Keratinocyte (primary cell): Measurements from ENCODE around the gene DAGLA. TPM values are rescaled to one million over a fixed set of nuclear protein-coding genes. Genes with fewer than 3 reads are reported as not detected.

Experiments
- DNase-seq: peaks from one replicate; pipeline ENCODE4 v3.0.0-alpha.2; 2011; ENCODE audit warnings: low read depth, missing footprints, low spot score
- FAIRE-seq: peaks from 2 replicates; lab custom pipeline; 2011; peaks lifted over from hg19 to GRCh38; lab: Jason Lieb, UNC
- H2AFZ ChIP-seq: 2 replicates; pipeline ENCODE4 v1.6.0; 2012; ENCODE audit warnings: low read length, control low read depth, inconsistent platforms; ENCODE audit not compliant: control insufficient read depth
- H3K27ac ChIP-seq: 2 replicates; pipeline ENCODE4 v1.5.1; 2011; ENCODE audit warnings: low read length; ENCODE audit not compliant: control insufficient read depth, insufficient read depth
- H3K27me3 ChIP-seq: 3 replicates; pipeline ENCODE4 v1.6.0; 2011; ENCODE audit warnings: low read length; ENCODE audit not compliant: control insufficient read depth, insufficient read depth; ENCODE audit errors: extremely low read depth
- H3K36me3 ChIP-seq, 2 experiments: 2 replicates in 1 of 2; 3 replicates in 1 of 2; pipeline ENCODE4 v1.5.1; 2011; ENCODE audit warnings: low read length in 2 of 2, mild to moderate bottlenecking in 1 of 2; ENCODE audit not compliant: control insufficient read depth in 2 of 2, insufficient read depth in 2 of 2; ENCODE audit errors: extremely low read depth in 1 of 2
- H3K4me1 ChIP-seq: 3 replicates; pipeline ENCODE4 v1.5.1; 2011; ENCODE audit warnings: low read length; ENCODE audit not compliant: control insufficient read depth, insufficient read depth; ENCODE audit errors: extremely low read depth
- H3K4me2 ChIP-seq: 3 replicates; pipeline ENCODE4 v1.6.0; 2011; ENCODE audit warnings: low read depth, low read length; ENCODE audit not compliant: control insufficient read depth, insufficient read depth; ENCODE audit errors: extremely low read depth
- H3K4me3 ChIP-seq, 3 experiments: fragments of 200-600 bp in 1 of 3; sonication (generic) in 1 of 3; 2 replicates in 2 of 3; 3 replicates in 1 of 3; pipeline ENCODE4 v1.5.1; 2011 to 2016; ENCODE audit warnings: low read length in 3 of 3, mild to moderate bottlenecking in 3 of 3, control low read depth in 2 of 3, inconsistent platforms in 1 of 3, low read depth in 1 of 3, mixed read lengths in 1 of 3, mixed run types in 1 of 3, moderate library complexity in 1 of 3; ENCODE audit not compliant: control insufficient read depth in 2 of 3, insufficient read depth in 2 of 3; ENCODE audit errors: extremely low read depth in 1 of 3
- H3K79me2 ChIP-seq: 2 replicates; pipeline ENCODE4 v1.6.0; 2012; ENCODE audit warnings: low read length; ENCODE audit not compliant: control insufficient read depth, insufficient read depth
- H3K9ac ChIP-seq: 3 replicates; pipeline ENCODE4 v1.6.0; 2011; ENCODE audit warnings: low read length; ENCODE audit not compliant: control insufficient read depth, insufficient read depth; ENCODE audit errors: extremely low read depth
- H3K9me1 ChIP-seq: 3 replicates; pipeline ENCODE4 v1.6.0; 2011; ENCODE audit warnings: low read length; ENCODE audit not compliant: control insufficient read depth, insufficient read depth; ENCODE audit errors: extremely low read depth
- H3K9me3 ChIP-seq: 2 replicates; pipeline ENCODE4 v1.5.1; 2012; ENCODE audit warnings: low read depth, low read length; ENCODE audit not compliant: control insufficient read depth
- H4K20me1 ChIP-seq: 3 replicates; pipeline ENCODE4 v1.6.0; 2011; ENCODE audit warnings: low read length; ENCODE audit not compliant: control insufficient read depth, insufficient read depth; ENCODE audit errors: extremely low read depth
- EZH2 ChIP-seq: IDR thresholded peaks from one replicate; pipeline ENCODE4 v1.6.1; 2012; ENCODE audit warnings: inconsistent platforms, mild to moderate bottlenecking, low read length, moderate library complexity
- dilution Hi-C: fragments of 300-500 bp; cut with MboI; formaldehyde crosslinking; loops from one replicate; pipeline ENCODE4 v1.7.0; 2020; ENCODE audit warnings: low sequenced_read_pairs; ENCODE audit not compliant: extremely low pct_ligation_motif_present
- polyA plus RNA-seq, 5 experiments: library from polyadenylated mRNA; depleted of rRNA in 3 of 5; stranded (reverse) in 3 of 5; stranded (forward) in 1 of 5; unstranded in 1 of 5; fragments of >200 nt; gene quantifications; 1 replicate in 1 of 5; 2 replicates in 3 of 5; 3 replicates in 1 of 5; pipeline versions ENCODE4 v1.2.1 to v1.2.3, GENCODE V29; 2011 to 2012; ENCODE audit warnings: missing spikeins in 2 of 5, low read depth in 1 of 5, low replicate concordance in 1 of 5
- TF ChIP-seq, protein P1 (sequence below), 3 experiments: IDR thresholded peaks in 1 of 3; conservative IDR thresholded peaks in 1 of 3; optimal IDR thresholded peaks in 1 of 3; 2 replicates in 2 of 3; 3 replicates in 1 of 3; pipeline versions ENCODE3 to v1.5.1; 2011; ENCODE audit warnings: low read length in 3 of 3, mild to moderate bottlenecking in 3 of 3, moderate library complexity in 2 of 3, control low read depth in 1 of 3, inconsistent platforms in 1 of 3; ENCODE audit not compliant: insufficient read depth in 2 of 3; ENCODE audit errors: extremely low read depth in 1 of 3

Gene DAGLA
- polyA plus RNA-seq, 1 donor (not counting 4 experiments of a cell fraction or from before 2014, with no cell fraction given) = 0.03 TPM

- FAIRE-seq = no peak
- DNase-seq = no peak
- Histone ChIP-seq H3K4me3 (no peak overlapping the region), H4K20me1 (peaks cover 13% of the 10 kb centered on the region), H2AFZ (no peak overlapping the region), H3K4me2 (no peak overlapping the region), H3K4me1 (peaks cover 6% of the 10 kb centered on the region), H3K27me3 (peaks cover 61% of the 10 kb centered on the region), H3K9ac (no peak overlapping the region), H3K9me3 (no peaks in the 10 kb centered on the region), H3K79me2 (no peaks in the 10 kb centered on the region), H3K9me1 (no peaks in the 10 kb centered on the region), H3K36me3 (no peaks in the 10 kb centered on the region), H3K27ac (no peak overlapping the region)
- TF ChIP-seq, protein P1, sequence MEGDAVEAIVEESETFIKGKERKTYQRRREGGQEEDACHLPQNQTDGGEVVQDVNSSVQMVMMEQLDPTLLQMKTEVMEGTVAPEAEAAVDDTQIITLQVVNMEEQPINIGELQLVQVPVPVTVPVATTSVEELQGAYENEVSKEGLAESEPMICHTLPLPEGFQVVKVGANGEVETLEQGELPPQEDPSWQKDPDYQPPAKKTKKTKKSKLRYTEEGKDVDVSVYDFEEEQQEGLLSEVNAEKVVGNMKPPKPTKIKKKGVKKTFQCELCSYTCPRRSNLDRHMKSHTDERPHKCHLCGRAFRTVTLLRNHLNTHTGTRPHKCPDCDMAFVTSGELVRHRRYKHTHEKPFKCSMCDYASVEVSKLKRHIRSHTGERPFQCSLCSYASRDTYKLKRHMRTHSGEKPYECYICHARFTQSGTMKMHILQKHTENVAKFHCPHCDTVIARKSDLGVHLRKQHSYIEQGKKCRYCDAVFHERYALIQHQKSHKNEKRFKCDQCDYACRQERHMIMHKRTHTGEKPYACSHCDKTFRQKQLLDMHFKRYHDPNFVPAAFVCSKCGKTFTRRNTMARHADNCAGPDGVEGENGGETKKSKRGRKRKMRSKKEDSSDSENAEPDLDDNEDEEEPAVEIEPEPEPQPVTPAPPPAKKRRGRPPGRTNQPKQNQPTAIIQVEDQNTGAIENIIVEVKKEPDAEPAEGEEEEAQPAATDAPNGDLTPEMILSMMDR (optimal IDR thresholded peaks at IDR 0.05 in 1 of 3, IDR thresholded peaks at IDR 0.05 in 1 of 3, conservative IDR thresholded peaks at IDR 0.05 in 1 of 3; ENCODE audit: extremely low read depth in 1 of 3, insufficient read depth in 2 of 3, low read length in 3 of 3) = no peak
- dilution Hi-C loops = no loop called here
Measured at GRCh38 chr11:61724437-61724836, 44.2 kb downstream of the DAGLA start.

DNA sequence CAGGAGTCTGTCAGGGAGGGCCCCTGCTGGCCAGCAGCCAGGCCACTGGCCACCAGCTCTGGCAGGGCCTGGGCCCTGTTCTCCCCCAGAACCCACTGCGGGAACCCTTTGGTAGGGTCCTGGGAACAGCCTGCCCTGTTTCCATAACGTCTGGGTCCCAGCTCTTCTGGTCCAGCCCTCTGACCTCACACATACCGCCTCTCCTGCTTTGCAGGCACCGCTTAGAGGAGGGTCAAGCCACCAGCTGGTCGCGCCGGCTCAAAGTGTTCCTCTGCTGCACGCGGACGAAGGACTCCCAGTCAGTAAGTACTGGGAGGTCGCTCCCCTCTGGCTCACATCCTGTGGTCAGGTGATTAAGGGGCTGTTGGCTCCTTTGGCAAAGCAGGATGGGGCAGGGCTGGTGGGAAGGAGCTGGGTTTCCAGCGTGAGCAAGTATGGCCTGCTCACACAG, 45.6 kb downstream of the DAGLA start:
- H3K9ac ChIP-seq = no peak overlapping the region
- DNase-seq (no peak), FAIRE-seq (no peak)
- H3K9me3 ChIP-seq = no peaks in the 10 kb centered on the region
- H3K27ac ChIP-seq = no peak overlapping the region
- peaks cover 56% of the 10 kb centered on the region for H3K27me3 ChIP-seq
- no peak overlapping the region for H3K4me3 ChIP-seq
- H3K4me2 ChIP-seq = no peak overlapping the region
- peaks cover 17% of the 10 kb centered on the region for H3K4me1 ChIP-seq
- dilution Hi-C loops = no loop called here
- peaks cover 15% of the 10 kb centered on the region for H4K20me1 ChIP-seq
- no peaks in the 10 kb centered on the region for H3K9me1 ChIP-seq
- H3K79me2 ChIP-seq = no peaks in the 10 kb centered on the region
- H2AFZ ChIP-seq = no peak overlapping the region
- no peaks in the 10 kb centered on the region for H3K36me3 ChIP-seq
- TF ChIP-seq, protein P1 (optimal IDR thresholded peaks at IDR 0.05 in 1 of 3, IDR thresholded peaks at IDR 0.05 in 1 of 3, conservative IDR thresholded peaks at IDR 0.05 in 1 of 3; ENCODE audit: extremely low read depth in 1 of 3, insufficient read depth in 2 of 3, low read length in 3 of 3) = no peak
- TF ChIP-seq EZH2 = no peak
